ENCODE data around the gene ZNF536.
A peak's percentile ranks its signal among the peaks of the same experiment; 100 is the strongest.

ZNF536 gene

GRCh38 chr19:30539981-30540380 is 167.8 kb downstream of the ZNF536 start:
- H3K9me3 Mint-ChIP-seq = peaks cover 2% of the 10 kb centered on the region
- H3K27ac Mint-ChIP-seq = no peak overlapping the region
- H3K4me3 Mint-ChIP-seq = no peak overlapping the region
- no peak for ATAC-seq
- no peak for DNase-seq (ENCODE audit: low spot score in 2 of 2)
- H3K36me3 Mint-ChIP-seq = no peaks in the 10 kb centered on the region
- H3K4me1 Mint-ChIP-seq = no peaks in the 10 kb centered on the region

DNA sequence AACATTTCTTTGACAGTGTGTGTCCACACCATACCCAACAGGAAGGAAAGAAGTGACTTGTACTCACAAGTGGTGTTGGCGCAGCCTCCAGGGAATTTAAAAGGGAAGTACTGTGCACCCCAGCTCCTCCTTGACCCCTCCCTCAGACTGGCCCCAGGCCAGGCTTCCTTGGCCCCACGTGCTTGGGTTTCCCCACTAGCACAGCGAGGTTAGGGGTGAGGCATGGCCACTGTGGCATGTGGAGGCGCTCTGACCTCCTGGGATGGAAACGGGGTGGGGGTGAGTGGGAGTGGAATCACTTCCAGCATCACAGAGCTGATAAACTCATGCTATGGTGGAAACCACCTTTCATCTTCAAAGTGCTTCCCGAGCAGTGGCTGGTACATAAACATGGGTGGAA is 168.6 kb downstream of the ZNF536 start:
- no peak for DNase-seq (ENCODE audit: low spot score in 2 of 2)
- ATAC-seq = no peak
- H3K36me3 Mint-ChIP-seq = no peaks in the 10 kb centered on the region
- H3K4me1 Mint-ChIP-seq = no peaks in the 10 kb centered on the region
- no peak overlapping the region for H3K4me3 Mint-ChIP-seq
- peaks cover 2% of the 10 kb centered on the region for H3K9me3 Mint-ChIP-seq
- no peak overlapping the region for H3K27ac Mint-ChIP-seq

GRCh38 chr19:30541575-30541974 is 169.4 kb downstream of the ZNF536 start:
- H3K36me3 Mint-ChIP-seq = no peaks in the 10 kb centered on the region
- no peak for DNase-seq (ENCODE audit: low spot score in 2 of 2)
- no peak overlapping the region for H3K27ac Mint-ChIP-seq
- no peak overlapping the region for H3K4me3 Mint-ChIP-seq
- no peaks in the 10 kb centered on the region for H3K4me1 Mint-ChIP-seq
- ATAC-seq = no peak
- H3K9me3 Mint-ChIP-seq = peaks cover 2% of the 10 kb centered on the region

DNA sequence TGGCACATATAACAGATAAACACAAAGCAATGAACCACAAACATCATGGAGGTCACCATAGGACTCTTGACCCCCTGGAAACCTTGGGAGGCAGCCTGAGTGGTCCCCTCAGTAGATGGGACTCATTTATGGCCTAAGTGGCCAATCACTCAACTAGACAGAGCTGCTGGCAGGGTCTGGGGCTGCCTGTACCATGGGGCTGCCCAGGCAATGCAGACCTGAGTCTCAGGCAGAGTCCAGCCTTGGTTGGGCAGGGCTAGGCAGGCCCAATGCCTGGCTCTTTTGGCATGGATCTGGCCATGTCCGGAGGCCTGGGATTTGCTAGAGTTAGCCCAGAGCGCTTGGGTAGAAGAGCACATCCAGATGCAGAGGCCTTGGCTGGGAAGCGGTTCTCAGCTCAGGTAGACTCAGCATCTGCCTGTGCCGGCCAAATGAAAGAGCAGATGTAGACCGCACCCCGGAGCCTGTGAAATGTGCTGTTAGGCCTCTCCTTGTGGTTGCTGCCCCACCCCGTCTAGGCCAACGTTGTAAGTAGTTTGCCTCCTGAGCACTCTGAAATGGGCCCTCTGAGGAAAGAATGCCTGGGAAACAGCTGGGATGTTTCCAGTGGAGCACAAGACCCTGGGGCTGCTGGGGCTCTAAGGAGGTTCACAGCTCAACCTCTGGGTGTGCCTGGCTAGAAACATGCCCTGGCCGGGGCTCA is 171.2 kb downstream of the ZNF536 start:
- no peak overlapping the region for H3K4me3 Mint-ChIP-seq
- no peaks in the 10 kb centered on the region for H3K4me1 Mint-ChIP-seq
- DNase-seq (ENCODE audit: low spot score in 2 of 2) (no peak), ATAC-seq (peak; percentile 32)
- no peaks in the 10 kb centered on the region for H3K36me3 Mint-ChIP-seq
- peaks cover 2% of the 10 kb centered on the region for H3K9me3 Mint-ChIP-seq
- H3K27ac Mint-ChIP-seq = no peak overlapping the region

GRCh38 chr19:30545752-30546151 is 173.6 kb downstream of the ZNF536 start:
- Mint-ChIP-seq H3K9me3 (no peaks in the 10 kb centered on the region), H3K36me3 (no peaks in the 10 kb centered on the region), H3K4me1 (no peaks in the 10 kb centered on the region), H3K27ac (no peak overlapping the region), H3K4me3 (no peak overlapping the region)
- DNase-seq (ENCODE audit: low spot score in 2 of 2) (no peak), ATAC-seq (no peak)

DNA sequence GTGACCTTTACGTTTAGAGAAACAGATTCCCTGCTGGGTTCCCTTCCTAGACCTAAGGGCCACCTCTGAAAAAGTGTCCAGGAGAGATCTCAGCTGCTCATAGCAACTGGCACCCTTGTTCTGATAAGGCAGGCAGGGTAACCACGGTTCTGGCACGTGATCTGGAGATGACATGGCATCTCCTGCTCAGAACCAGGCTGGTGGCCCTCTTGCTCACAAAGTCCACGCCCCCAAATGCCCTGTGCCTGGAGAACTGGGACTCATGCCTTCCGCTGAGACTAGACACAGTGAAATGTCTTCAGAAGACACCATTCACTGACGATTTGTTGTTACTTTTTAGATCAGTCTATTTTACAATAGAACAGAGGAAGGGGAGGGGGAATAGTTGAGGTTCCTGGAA is 174.1 kb downstream of the ZNF536 start:
- DNase-seq (ENCODE audit: low spot score in 2 of 2) = no peak
- no peaks in the 10 kb centered on the region for H3K4me1 Mint-ChIP-seq
- ATAC-seq = no peak
- H3K9me3 Mint-ChIP-seq = no peaks in the 10 kb centered on the region
- no peak overlapping the region for H3K4me3 Mint-ChIP-seq
- no peak overlapping the region for H3K27ac Mint-ChIP-seq
- no peaks in the 10 kb centered on the region for H3K36me3 Mint-ChIP-seq

GRCh38 chr19:30547246-30547645 is 175.1 kb downstream of the ZNF536 start:
- no peak for DNase-seq (ENCODE audit: low spot score in 2 of 2)
- no peak overlapping the region for H3K27ac Mint-ChIP-seq
- H3K36me3 Mint-ChIP-seq = no peaks in the 10 kb centered on the region
- no peak overlapping the region for H3K4me3 Mint-ChIP-seq
- no peaks in the 10 kb centered on the region for H3K4me1 Mint-ChIP-seq
- no peak for ATAC-seq
- H3K9me3 Mint-ChIP-seq = no peaks in the 10 kb centered on the region

- Mint-ChIP-seq H3K9me3 (no peaks in the 10 kb centered on the region), H3K4me1 (no peaks in the 10 kb centered on the region), H3K36me3 (no peaks in the 10 kb centered on the region), H3K27ac (no peak overlapping the region), H3K4me3 (no peak overlapping the region)
- ATAC-seq = no peak
- no peak for DNase-seq (ENCODE audit: low spot score in 2 of 2)
These were observed 177.0 kb downstream of the ZNF536 start for GRCh38 chr19:30549151-30549550.

DNA sequence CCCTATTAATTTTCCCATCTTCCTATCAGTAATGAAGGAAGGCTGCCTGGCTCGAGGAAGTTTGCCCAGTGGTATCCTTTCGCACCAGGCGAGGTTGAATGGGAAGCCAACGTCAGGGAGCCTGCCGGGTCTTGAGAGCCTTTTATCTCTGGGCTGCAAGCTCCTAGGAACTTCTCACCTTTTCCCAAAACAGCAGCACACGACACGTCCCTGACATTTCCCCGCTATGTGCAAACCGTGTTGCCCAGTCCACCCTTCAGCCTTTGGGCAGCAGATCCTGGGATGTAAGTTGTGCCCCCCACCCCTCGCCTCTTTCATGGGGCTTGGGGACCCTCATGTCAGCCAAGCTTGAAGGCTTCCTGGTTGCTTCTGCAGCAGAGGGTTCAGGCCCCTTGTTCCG is 179.1 kb downstream of the ZNF536 start:
- no peaks in the 10 kb centered on the region for H3K4me1 Mint-ChIP-seq
- H3K4me3 Mint-ChIP-seq = no peak overlapping the region
- H3K27ac Mint-ChIP-seq = no peak overlapping the region
- no peaks in the 10 kb centered on the region for H3K9me3 Mint-ChIP-seq
- no peak for DNase-seq (ENCODE audit: low spot score in 2 of 2)
- no peak for ATAC-seq
- no peaks in the 10 kb centered on the region for H3K36me3 Mint-ChIP-seq

DNA sequence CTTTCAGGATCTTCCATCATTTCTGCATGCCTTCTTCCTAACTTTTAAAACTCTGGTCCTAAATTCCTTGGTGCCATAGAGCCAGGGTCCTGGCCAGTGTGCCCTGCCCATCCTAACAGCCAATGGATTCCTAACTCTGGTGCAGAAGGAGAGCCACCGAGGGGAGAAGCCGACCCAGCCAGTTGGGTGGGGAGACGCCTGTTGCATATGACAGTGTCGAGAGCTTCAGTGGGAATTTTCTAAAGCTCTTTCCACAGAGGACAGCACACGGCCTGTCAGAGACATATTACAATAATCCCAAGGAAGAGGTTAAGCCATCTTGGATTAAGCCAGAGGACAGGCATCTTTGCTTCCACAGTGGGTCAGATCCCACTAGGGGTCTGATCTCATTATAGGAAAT is 180.4 kb downstream of the ZNF536 start:
- Mint-ChIP-seq H3K4me3 (no peak overlapping the region), H3K4me1 (no peaks in the 10 kb centered on the region), H3K36me3 (no peaks in the 10 kb centered on the region), H3K9me3 (no peaks in the 10 kb centered on the region), H3K27ac (no peak overlapping the region)
- ATAC-seq = no peak
- no peak for DNase-seq (ENCODE audit: low spot score in 2 of 2)

- Mint-ChIP-seq H3K4me1 (no peaks in the 10 kb centered on the region), H3K27ac (no peak overlapping the region), H3K4me3 (no peak overlapping the region), H3K36me3 (no peaks in the 10 kb centered on the region), H3K9me3 (no peaks in the 10 kb centered on the region)
- ATAC-seq (no peak), DNase-seq (ENCODE audit: low spot score in 2 of 2) (no peak)
These were observed 183.0 kb downstream of the ZNF536 start for GRCh38 chr19:30555075-30555790.

- Mint-ChIP-seq H3K27ac (no peak overlapping the region), H3K4me1 (no peaks in the 10 kb centered on the region), H3K36me3 (no peaks in the 10 kb centered on the region), H3K4me3 (no peak overlapping the region), H3K9me3 (no peaks in the 10 kb centered on the region)
- ATAC-seq = no peak
- no peak for DNase-seq (ENCODE audit: low spot score in 2 of 2)
These were observed 183.6 kb downstream of the ZNF536 start for GRCh38 chr19:30555791-30556110.

GRCh38 chr19:30556230-30556711 is 184.1 kb downstream of the ZNF536 start:
- no peak for DNase-seq (ENCODE audit: low spot score in 2 of 2)
- Mint-ChIP-seq H3K36me3 (no peaks in the 10 kb centered on the region), H3K27ac (no peak overlapping the region), H3K4me1 (no peaks in the 10 kb centered on the region), H3K9me3 (no peaks in the 10 kb centered on the region), H3K4me3 (no peak overlapping the region)
- ATAC-seq = no peak

- Mint-ChIP-seq H3K9me3 (no peaks in the 10 kb centered on the region), H3K27ac (no peak overlapping the region), H3K36me3 (no peaks in the 10 kb centered on the region), H3K4me3 (no peak overlapping the region), H3K4me1 (no peaks in the 10 kb centered on the region)
- DNase-seq (ENCODE audit: low spot score in 2 of 2) (no peak), ATAC-seq (no peak)
These were observed 185.0 kb downstream of the ZNF536 start for GRCh38 chr19:30557212-30557611.

DNA sequence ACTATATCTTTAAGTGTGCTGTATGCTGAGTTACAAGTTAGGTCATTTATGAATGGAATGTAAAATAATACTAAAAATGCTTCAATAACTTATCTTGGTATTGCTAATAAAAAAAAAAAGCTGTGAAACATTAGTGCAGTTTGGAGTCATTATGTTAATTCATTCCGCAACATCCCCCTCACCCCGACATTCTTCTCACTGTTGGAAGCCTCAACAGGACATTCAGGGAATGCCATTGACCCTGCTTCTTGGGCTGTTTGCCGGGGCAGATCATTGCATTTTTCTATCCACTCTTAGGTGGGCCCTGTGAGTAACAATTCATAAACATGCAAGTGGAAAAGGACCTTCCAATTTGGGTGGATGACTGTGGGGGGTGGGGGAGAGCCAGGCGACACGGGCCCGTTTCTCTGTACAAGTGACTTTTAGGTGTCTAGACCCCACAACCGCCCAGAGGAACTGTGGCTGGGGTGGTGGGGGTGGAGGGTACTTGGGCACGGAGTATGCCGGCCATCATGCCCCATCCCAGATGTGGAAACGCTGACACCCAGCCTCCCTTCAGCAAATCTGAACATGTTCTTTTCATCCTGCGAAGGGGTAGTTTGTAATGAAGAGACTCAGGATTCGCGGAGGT is 185.9 kb downstream of the ZNF536 start:
- no peaks in the 10 kb centered on the region for H3K9me3 Mint-ChIP-seq
- no peak overlapping the region for H3K4me3 Mint-ChIP-seq
- H3K4me1 Mint-ChIP-seq = no peaks in the 10 kb centered on the region
- H3K27ac Mint-ChIP-seq = no peak overlapping the region
- no peaks in the 10 kb centered on the region for H3K36me3 Mint-ChIP-seq
- ATAC-seq = no peak
- DNase-seq (ENCODE audit: low spot score in 2 of 2) = no peak

- no peak for ATAC-seq
- Mint-ChIP-seq H3K4me3 (no peak overlapping the region), H3K27ac (no peak overlapping the region), H3K36me3 (no peaks in the 10 kb centered on the region), H3K9me3 (no peaks in the 10 kb centered on the region), H3K4me1 (no peaks in the 10 kb centered on the region)
- DNase-seq (ENCODE audit: low spot score in 2 of 2) = no peak
These were observed 186.6 kb downstream of the ZNF536 start for GRCh38 chr19:30558793-30559192.
